K562 (cell line): ENCODE measurements around the gene ISYNA1. TPM values are rescaled to one million over a fixed set of nuclear protein-coding genes. Genes with fewer than 3 reads are reported as not detected.

Experiments used
- ATAC-seq: fragments of 200-7000 bp; cut with Tn5 transposase; 3 replicates; pipeline ENCODE4 v1.9.1; 2020; ENCODE audit warnings: moderate library complexity
- BruUV-seq: library from RNA; stranded (reverse); fragments of 400-500 nt; replicated peaks from 2 replicates; lab custom pipeline; 2021; lab: Mats Ljungman, UMichigan
- CTCF ChIA-PET: fragments of 300-600 bp; formaldehyde crosslinking; extraction: SDS; loops from one replicate; lab custom pipeline; 2021; ENCODE audit warnings: low intra/inter-chr PET ratio; lab: Yijun Ruan, JAX
- POLR2A ChIA-PET: fragments of 300-600, 350-650 bp; sonication (Branson Sonifier 250); formaldehyde crosslinking; extraction: SDS; loops from one replicate; lab custom pipeline; 2021; ENCODE audit warnings: antibody characterized with exemption, inconsistent platforms; lab: Yijun Ruan, JAX
- DNase-seq, 4 experiments: peaks; one replicate each; pipeline versions ENCODE4 v3.0.0 to v3.0.0-alpha.2; 2011 to 2018; ENCODE audit warnings: low spot score in 3 of 4, mixed read lengths in 3 of 4; ENCODE audit errors: extremely low read depth in 1 of 4
- FAIRE-seq: peaks from 2 replicates; lab custom pipeline; 2011; peaks lifted over from hg19 to GRCh38; lab: Jason Lieb, UNC
- H2AFZ ChIP-seq: 2 replicates; pipeline ENCODE4 v1.6.0; 2011; ENCODE audit warnings: low read depth, low read length, control low read depth, inconsistent platforms
- H3K27ac ChIP-seq: fragments of 200-600 bp; 3 replicates; pipeline ENCODE4 v1.8.0; 2011; ENCODE audit warnings: low read depth, mild to moderate bottlenecking, control low read depth, inconsistent platforms, low read length, moderate library complexity, mixed read lengths; ENCODE audit errors: extremely low read depth
- H3K27me3 ChIP-seq, 2 experiments: fragments of 300-600 bp in 1 of 2; 2 replicates in 1 of 2; 3 replicates in 1 of 2; pipeline versions ENCODE4 v1.6.0 to v1.8.0; 2011; ENCODE audit warnings: inconsistent platforms in 2 of 2, low read length in 2 of 2, mild to moderate bottlenecking in 1 of 2, mixed read lengths in 1 of 2, moderate library complexity in 1 of 2; ENCODE audit not compliant: control insufficient read depth in 2 of 2, insufficient read depth in 2 of 2
- H3K36me3 ChIP-seq: fragments of 300-600 bp; 3 replicates; pipeline ENCODE4 v1.8.0; 2011; ENCODE audit warnings: mild to moderate bottlenecking, low read length, inconsistent platforms; ENCODE audit not compliant: control insufficient read depth, insufficient read depth
- H3K4me1 ChIP-seq, 2 experiments: fragments of 200-600 bp in 1 of 2; replicated peaks in 1 of 2; 2 replicates in 1 of 2; 3 replicates in 1 of 2; pipeline versions ENCODE4 v1.5.1 to v1.8.0; 2011; ENCODE audit warnings: inconsistent platforms in 2 of 2, low read length in 2 of 2, mild to moderate bottlenecking in 1 of 2, mixed read lengths in 1 of 2, moderate library complexity in 1 of 2; ENCODE audit not compliant: control insufficient read depth in 2 of 2, insufficient read depth in 2 of 2
- H3K4me2 ChIP-seq: 2 replicates; pipeline ENCODE4 v1.6.1; 2011; ENCODE audit warnings: low read length, control low read depth, inconsistent platforms, mixed read lengths; ENCODE audit not compliant: insufficient read depth
- H3K4me3 ChIP-seq: fragments of 200-600 bp; sonication (generic), shearing (Covaris generic); 2 replicates; pipeline ENCODE4 v1.5.1; 2016; ENCODE audit warnings: control low read depth, inconsistent platforms
- H3K79me2 ChIP-seq: fragments of 200-600 bp; 3 replicates; pipeline ENCODE4 v1.8.0; 2011; ENCODE audit warnings: low read length, inconsistent platforms; ENCODE audit not compliant: control insufficient read depth, insufficient read depth
- H3K9ac ChIP-seq, 2 experiments: 2 replicates each; pipeline versions ENCODE4 v1.6.0 to v1.6.1; 2011; ENCODE audit warnings: low read depth in 2 of 2, low read length in 2 of 2, control low read depth in 1 of 2, inconsistent platforms in 1 of 2, mild to moderate bottlenecking in 1 of 2, mixed read lengths in 1 of 2; ENCODE audit not compliant: insufficient read depth in 1 of 2
- H3K9me1 ChIP-seq: one replicate; pipeline ENCODE4 v1.6.0; 2011; ENCODE audit warnings: inconsistent platforms, mild to moderate bottlenecking, low read length, moderate library complexity; ENCODE audit not compliant: control insufficient read depth, insufficient read depth
- H3K9me3 ChIP-seq: replicated peaks from 2 replicates; pipeline ENCODE4 v1.5.1; 2011; ENCODE audit warnings: low read depth, low read length, inconsistent platforms; ENCODE audit not compliant: control insufficient read depth, insufficient read depth
- H4K20me1 ChIP-seq: replicated peaks from 2 replicates; pipeline ENCODE4 v1.6.1; 2011; ENCODE audit warnings: low read length, inconsistent platforms, mixed read lengths; ENCODE audit not compliant: control insufficient read depth, insufficient read depth
- CHD2 ChIP-seq: IDR thresholded peaks from 2 replicates; pipeline ENCODE4 v1.6.1; 2011; ENCODE audit warnings: low read depth, low read length
- CSDE1 ChIP-seq, 2 experiments: fragments of 450-650 bp; IDR thresholded peaks; 2 replicates each; pipeline ENCODE4 v1.6.1; 2016; ENCODE audit warnings: mild to moderate bottlenecking in 1 of 2
- FOXM1 ChIP-seq, 2 experiments: fragments of 450-650 bp in 1 of 2; sonication (generic) in 1 of 2; formaldehyde crosslinking in 1 of 2; IDR thresholded peaks; 2 replicates each; pipeline versions ENCODE4 v1.6.1 to v1.9.0; 2017 to 2022; ENCODE audit warnings: low read depth in 2 of 2, mild to moderate bottlenecking in 2 of 2, missing genetic modification reagents in 1 of 2, moderate library complexity in 1 of 2
- KLF13 ChIP-seq: fragments of 450-650 bp; IDR thresholded peaks from 2 replicates; pipeline ENCODE4 v1.6.1; 2016; ENCODE audit warnings: missing genetic modification characterization, low read depth, mild to moderate bottlenecking, missing compliant biosample characterization, moderate library complexity, borderline replicate concordance
- MBD2 ChIP-seq: sonication (generic); IDR thresholded peaks from 2 replicates; pipeline ENCODE4 v1.6.1; 2016; ENCODE audit warnings: low read depth, borderline replicate concordance
- MEIS2 ChIP-seq: fragments of 450-650 bp; IDR thresholded peaks from 2 replicates; pipeline ENCODE4 v1.6.1; 2014; ENCODE audit warnings: mild to moderate bottlenecking; ENCODE audit not compliant: partially characterized antibody
- OTX1 ChIP-seq: fragments of 450-650 bp; formaldehyde crosslinking; IDR thresholded peaks from 2 replicates; pipeline ENCODE4 v1.4.0; 2022; ENCODE audit warnings: mild to moderate bottlenecking
- TRIM24 ChIP-seq, 2 experiments: fragments of 450-650 bp; IDR thresholded peaks; 2 replicates each; pipeline ENCODE4 v1.6.1; 2016
- ZBTB7A ChIP-seq: IDR thresholded peaks from 2 replicates; pipeline ENCODE4 v1.6.1; 2011; ENCODE audit warnings: low read depth, mild to moderate bottlenecking, low read length, moderate library complexity, borderline replicate concordance; ENCODE audit not compliant: control insufficient read depth
- ZNF311 ChIP-seq: fragments of 250-450 bp; sonication (Bioruptor Pico); IDR thresholded peaks from 2 replicates; pipeline ENCODE4 v1.4.0; 2020; ENCODE audit warnings: mild to moderate bottlenecking, moderate library complexity
- ZNF77 ChIP-seq: fragments of 250-450 bp; sonication (Bioruptor Pico); IDR thresholded peaks from 2 replicates; pipeline ENCODE4 v1.5.0; 2020
- WGBS: fragments of 100-300 bp; shearing (Covaris generic); methylation state at CpG from one replicate; pipeline ENCODE4 v1.1.6; 2016; ENCODE audit warnings: low coverage, mixed read lengths; ENCODE audit not compliant: insufficient coverage; ENCODE audit errors: missing lambda C conversion rate; 5-methylcytosine and 5-hydroxymethylcytosine counted together
- in situ Hi-C: fragments of 300-500 bp; cut with MboI; formaldehyde crosslinking; loops from 4 replicates; pipeline ENCODE4 v1.15.0; 2018; ENCODE audit warnings: inconsistent platforms, mixed read lengths
- intact Hi-C: fragments of 100-400 bp; cut with micrococcal nuclease; formaldehyde crosslinking; loops from 2 replicates; pipeline ENCODE4 v1.14.2; 2022
- polyA plus RNA-seq, 8 experiments: library from polyadenylated mRNA; depleted of rRNA in 4 of 8; stranded (reverse) in 5 of 8; unstranded in 3 of 8; fragments of >200 nt; fragmentation: Nextera tagmentation in 2 of 8; fragmentation: Illumina TruSeq in 1 of 8; extraction: Ambion mirVana in 2 of 8; extraction: Trizol in 1 of 8; gene quantifications; 2 replicates each; pipeline versions ENCODE4 v1.2.1 to v1.2.3, GENCODE V29; 2011 to 2014; ENCODE audit warnings: inconsistent platforms in 1 of 8, missing spikeins in 1 of 8
- total RNA-seq, 7 experiments: library from RNA; depleted of rRNA in 6 of 7; stranded (reverse); fragments of >200 nt in 6 of 7; fragmentation: Illumina TruSeq in 2 of 7; extraction: Trizol in 2 of 7; gene quantifications; 2 replicates each; pipeline versions ENCODE4 v1.2.1 to v1.2.3, GENCODE V29; 2011 to 2021; ENCODE audit warnings: low replicate concordance in 1 of 7
- TF ChIP-seq, protein P1 (sequence below): fragments of 450-650 bp; IDR thresholded peaks from 2 replicates; pipeline ENCODE4 v1.6.1; 2017; ENCODE audit warnings: antibody characterized with exemption
- TF ChIP-seq, protein P2 (sequence below): fragments of 450-650 bp; IDR thresholded peaks from 2 replicates; pipeline ENCODE4 v1.6.1; 2016
- TF ChIP-seq, protein P3 (sequence below): fragments of 450-650 bp; IDR thresholded peaks from 2 replicates; pipeline ENCODE4 v1.6.1; 2016; ENCODE audit warnings: low read depth, mild to moderate bottlenecking, moderate library complexity
- TF ChIP-seq, protein P4 (sequence below): fragments of 250-450 bp; sonication (Bioruptor Pico); IDR thresholded peaks from 2 replicates; pipeline ENCODE4 v1.8.0; 2021; ENCODE audit warnings: moderate library complexity, mild to moderate bottlenecking, inconsistent platforms

The ISYNA1 gene
- total and polyA plus RNA-seq, 9 of the 15 experiments (the other 6 are each of a cell fraction or from before 2014, with no cell fraction given) = 21.8 to 460 (median 93.2) TPM

DNA sequence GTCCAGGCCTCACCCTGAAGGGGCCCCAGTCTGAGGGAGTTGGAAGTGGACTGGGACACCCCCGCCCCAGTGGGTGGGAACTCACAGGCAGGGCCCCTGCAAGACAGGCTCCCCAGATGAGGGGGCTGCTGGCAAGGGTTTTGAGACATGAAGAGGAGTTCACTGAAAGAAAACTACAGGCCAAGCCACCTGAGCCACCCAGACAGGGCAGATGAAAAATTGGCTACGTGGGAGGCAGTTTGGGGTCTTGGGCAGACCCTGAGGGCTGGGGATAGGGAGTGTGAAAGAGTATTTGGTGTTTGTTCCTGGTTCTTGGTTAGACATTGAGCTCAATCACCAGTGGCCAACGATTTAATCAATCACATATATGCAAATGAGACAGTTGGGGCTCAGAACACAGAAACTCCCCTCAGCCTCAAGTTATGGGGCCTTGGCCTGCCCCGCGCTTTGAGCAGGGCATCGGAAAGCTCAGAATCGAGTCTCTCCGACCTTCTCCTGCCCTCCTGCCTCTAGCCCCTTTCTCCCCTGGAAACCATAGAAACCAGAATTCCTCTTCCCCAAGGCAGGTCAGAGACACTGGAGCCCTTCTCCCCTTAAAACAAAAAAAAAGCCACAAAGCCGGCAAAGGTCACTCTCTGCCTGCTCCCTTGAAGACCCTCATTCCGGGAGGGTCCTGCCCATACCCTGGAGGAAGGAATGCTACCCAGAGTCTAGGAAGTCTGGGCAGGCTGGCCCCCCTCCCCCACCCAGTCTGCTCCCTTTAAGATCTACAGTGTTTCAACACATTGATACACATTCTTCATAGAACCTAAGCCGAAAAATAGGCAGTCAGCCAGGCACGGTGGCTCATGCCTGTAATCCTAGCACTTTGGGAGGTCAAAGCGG is 1.3 kb upstream of the ISYNA1 start:
- no peak overlapping the region; the same call in none of the 2 replicates for H2AFZ ChIP-seq
- in situ Hi-C loops = no loop called here
- H3K36me3 ChIP-seq = peaks cover 40% of the 10 kb centered on the region
- peak overlapping the region; percentile 94 for H3K27ac ChIP-seq
- CTCF ChIA-PET = no interaction called here
- DNase-seq (peak in 2 of 4 experiments; percentile 30 to 63), FAIRE-seq (peak; percentile 79), ATAC-seq (no peak; the same call in 2 of the 3 replicates)
- H4K20me1 ChIP-seq = peaks cover 13% of the 10 kb centered on the region
- 12% methylated on average over 13 of the region's 13 CpGs for WGBS
- no peaks in the 10 kb centered on the region for H3K9me3 ChIP-seq
- POLR2A ChIA-PET = interaction anchor here (0.6 to 1.2 kb wide), 7 partner anchors 9 to 876 kb away, joined by 3 to 5 read pairs (median 3); partner anchors contain the start of gene SSBP4
- intact Hi-C loops = no loop called here
- peak overlapping the region; percentile 59 to 97 for H3K9ac ChIP-seq
- peaks cover 11% of the 10 kb centered on the region for H3K9me1 ChIP-seq
- no TSS peak for BruUV-seq
- peak overlapping the region; percentile 88 for H3K4me2 ChIP-seq
- H3K27me3 ChIP-seq = no peaks in the 10 kb centered on the region
- peaks cover 42 to 93% of the 10 kb centered on the region in 2 experiments for H3K4me1 ChIP-seq
- peaks cover 42% of the 10 kb centered on the region for H3K79me2 ChIP-seq
- peak overlapping the region; percentile 77; the same call in 1 of the 2 replicates for H3K4me3 ChIP-seq
- TF ChIP-seq TRIM24 (IDR thresholded peaks at IDR 0.05) = 0 out of 4 replicates have a peak, but pooled peaks of 1 of the 2 experiments have one; percentile 9
- TF ChIP-seq OTX1 = no peak
- TF ChIP-seq, protein P1, sequence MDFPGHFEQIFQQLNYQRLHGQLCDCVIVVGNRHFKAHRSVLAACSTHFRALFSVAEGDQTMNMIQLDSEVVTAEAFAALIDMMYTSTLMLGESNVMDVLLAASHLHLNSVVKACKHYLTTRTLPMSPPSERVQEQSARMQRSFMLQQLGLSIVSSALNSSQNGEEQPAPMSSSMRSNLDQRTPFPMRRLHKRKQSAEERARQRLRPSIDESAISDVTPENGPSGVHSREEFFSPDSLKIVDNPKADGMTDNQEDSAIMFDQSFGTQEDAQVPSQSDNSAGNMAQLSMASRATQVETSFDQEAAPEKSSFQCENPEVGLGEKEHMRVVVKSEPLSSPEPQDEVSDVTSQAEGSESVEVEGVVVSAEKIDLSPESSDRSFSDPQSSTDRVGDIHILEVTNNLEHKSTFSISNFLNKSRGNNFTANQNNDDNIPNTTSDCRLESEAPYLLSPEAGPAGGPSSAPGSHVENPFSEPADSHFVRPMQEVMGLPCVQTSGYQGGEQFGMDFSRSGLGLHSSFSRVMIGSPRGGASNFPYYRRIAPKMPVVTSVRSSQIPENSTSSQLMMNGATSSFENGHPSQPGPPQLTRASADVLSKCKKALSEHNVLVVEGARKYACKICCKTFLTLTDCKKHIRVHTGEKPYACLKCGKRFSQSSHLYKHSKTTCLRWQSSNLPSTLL = no peak
- TF ChIP-seq FOXM1 (IDR thresholded peaks at IDR 0.05; ENCODE audit: low read depth) = 0 out of 2 replicates have a peak, but pooled peaks have one; percentile 9
- no peak for TF ChIP-seq FOXM1 (CRISPR knock-in tag; IDR thresholded peaks at IDR 0.05; ENCODE audit: low read depth)
- TF ChIP-seq, protein P2, sequence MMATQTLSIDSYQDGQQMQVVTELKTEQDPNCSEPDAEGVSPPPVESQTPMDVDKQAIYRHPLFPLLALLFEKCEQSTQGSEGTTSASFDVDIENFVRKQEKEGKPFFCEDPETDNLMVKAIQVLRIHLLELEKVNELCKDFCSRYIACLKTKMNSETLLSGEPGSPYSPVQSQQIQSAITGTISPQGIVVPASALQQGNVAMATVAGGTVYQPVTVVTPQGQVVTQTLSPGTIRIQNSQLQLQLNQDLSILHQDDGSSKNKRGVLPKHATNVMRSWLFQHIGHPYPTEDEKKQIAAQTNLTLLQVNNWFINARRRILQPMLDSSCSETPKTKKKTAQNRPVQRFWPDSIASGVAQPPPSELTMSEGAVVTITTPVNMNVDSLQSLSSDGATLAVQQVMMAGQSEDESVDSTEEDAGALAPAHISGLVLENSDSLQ = peak; percentile 91
- no peak for TF ChIP-seq KLF13
- no peak for TF ChIP-seq MBD2
- TF ChIP-seq ZNF77 (CRISPR knock-in tag) = no peak
- TF ChIP-seq MEIS2 = peak; percentile 55
- TF ChIP-seq CSDE1 (IDR thresholded peaks at IDR 0.05) = no peak
- TF ChIP-seq ZNF311 (CRISPR knock-in tag) = peak; percentile 46; the same call in 1 of the 2 replicates
- TF ChIP-seq, protein P3, sequence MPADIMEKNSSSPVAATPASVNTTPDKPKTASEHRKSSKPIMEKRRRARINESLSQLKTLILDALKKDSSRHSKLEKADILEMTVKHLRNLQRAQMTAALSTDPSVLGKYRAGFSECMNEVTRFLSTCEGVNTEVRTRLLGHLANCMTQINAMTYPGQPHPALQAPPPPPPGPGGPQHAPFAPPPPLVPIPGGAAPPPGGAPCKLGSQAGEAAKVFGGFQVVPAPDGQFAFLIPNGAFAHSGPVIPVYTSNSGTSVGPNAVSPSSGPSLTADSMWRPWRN = 0 out of 2 replicates have a peak, but pooled peaks have one; percentile 5
- no peak for TF ChIP-seq CHD2
- TF ChIP-seq ZBTB7A = peak; percentile 20
- TF ChIP-seq, protein P4, sequence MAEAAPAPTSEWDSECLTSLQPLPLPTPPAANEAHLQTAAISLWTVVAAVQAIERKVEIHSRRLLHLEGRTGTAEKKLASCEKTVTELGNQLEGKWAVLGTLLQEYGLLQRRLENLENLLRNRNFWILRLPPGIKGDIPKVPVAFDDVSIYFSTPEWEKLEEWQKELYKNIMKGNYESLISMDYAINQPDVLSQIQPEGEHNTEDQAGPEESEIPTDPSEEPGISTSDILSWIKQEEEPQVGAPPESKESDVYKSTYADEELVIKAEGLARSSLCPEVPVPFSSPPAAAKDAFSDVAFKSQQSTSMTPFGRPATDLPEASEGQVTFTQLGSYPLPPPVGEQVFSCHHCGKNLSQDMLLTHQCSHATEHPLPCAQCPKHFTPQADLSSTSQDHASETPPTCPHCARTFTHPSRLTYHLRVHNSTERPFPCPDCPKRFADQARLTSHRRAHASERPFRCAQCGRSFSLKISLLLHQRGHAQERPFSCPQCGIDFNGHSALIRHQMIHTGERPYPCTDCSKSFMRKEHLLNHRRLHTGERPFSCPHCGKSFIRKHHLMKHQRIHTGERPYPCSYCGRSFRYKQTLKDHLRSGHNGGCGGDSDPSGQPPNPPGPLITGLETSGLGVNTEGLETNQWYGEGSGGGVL = no peak
